ENCODE data around the gene SLC19A1. TPM values are rescaled to one million over a fixed set of nuclear protein-coding genes. Genes with fewer than 3 reads are reported as not detected.

Gene SLC19A1
- polyA plus RNA-seq, 1 experiment: 8.1 TPM

GRCh38 chr21:45481566-45481965, 60.7 kb downstream of the SLC19A1 start:
- no peaks in the 10 kb centered on the region for H3K27me3 ChIP-seq (ENCODE audit: control insufficient read depth, insufficient read depth, low read length)
- H3K4me3 ChIP-seq (ENCODE audit: low read depth, low read length): no peak overlapping the region
- H3K36me3 ChIP-seq (ENCODE audit: control insufficient read depth, insufficient read depth, low read length): peaks cover 18% of the 10 kb centered on the region
- DNase-seq (ENCODE audit: low read depth): no peak
- ChIA-PET CTCF (no interaction called here), POLR2A (no interaction called here)
- no peak for TF ChIP-seq CTCF (IDR thresholded peaks at IDR 0.05; ENCODE audit: insufficient read depth, low read depth, low read length)

- Histone ChIP-seq H3K36me3 (ENCODE audit: control insufficient read depth, insufficient read depth, low read length) (peaks cover 20% of the 10 kb centered on the region), H3K4me3 (ENCODE audit: low read depth, low read length) (no peak overlapping the region), H3K27me3 (ENCODE audit: control insufficient read depth, insufficient read depth, low read length) (no peaks in the 10 kb centered on the region)
- ChIA-PET POLR2A (no interaction called here), CTCF (interaction anchor here (1.0 kb wide), 1 partner anchor 22 kb away, joined by 3 read pairs; no protein-coding TSS in a partner anchor)
- DNase-seq (ENCODE audit: low read depth): no peak
- no peak for TF ChIP-seq CTCF (IDR thresholded peaks at IDR 0.05; ENCODE audit: insufficient read depth, low read depth, low read length)
Measured at GRCh38 chr21:45480701-45481500, 61.3 kb downstream of the SLC19A1 start.

DNA sequence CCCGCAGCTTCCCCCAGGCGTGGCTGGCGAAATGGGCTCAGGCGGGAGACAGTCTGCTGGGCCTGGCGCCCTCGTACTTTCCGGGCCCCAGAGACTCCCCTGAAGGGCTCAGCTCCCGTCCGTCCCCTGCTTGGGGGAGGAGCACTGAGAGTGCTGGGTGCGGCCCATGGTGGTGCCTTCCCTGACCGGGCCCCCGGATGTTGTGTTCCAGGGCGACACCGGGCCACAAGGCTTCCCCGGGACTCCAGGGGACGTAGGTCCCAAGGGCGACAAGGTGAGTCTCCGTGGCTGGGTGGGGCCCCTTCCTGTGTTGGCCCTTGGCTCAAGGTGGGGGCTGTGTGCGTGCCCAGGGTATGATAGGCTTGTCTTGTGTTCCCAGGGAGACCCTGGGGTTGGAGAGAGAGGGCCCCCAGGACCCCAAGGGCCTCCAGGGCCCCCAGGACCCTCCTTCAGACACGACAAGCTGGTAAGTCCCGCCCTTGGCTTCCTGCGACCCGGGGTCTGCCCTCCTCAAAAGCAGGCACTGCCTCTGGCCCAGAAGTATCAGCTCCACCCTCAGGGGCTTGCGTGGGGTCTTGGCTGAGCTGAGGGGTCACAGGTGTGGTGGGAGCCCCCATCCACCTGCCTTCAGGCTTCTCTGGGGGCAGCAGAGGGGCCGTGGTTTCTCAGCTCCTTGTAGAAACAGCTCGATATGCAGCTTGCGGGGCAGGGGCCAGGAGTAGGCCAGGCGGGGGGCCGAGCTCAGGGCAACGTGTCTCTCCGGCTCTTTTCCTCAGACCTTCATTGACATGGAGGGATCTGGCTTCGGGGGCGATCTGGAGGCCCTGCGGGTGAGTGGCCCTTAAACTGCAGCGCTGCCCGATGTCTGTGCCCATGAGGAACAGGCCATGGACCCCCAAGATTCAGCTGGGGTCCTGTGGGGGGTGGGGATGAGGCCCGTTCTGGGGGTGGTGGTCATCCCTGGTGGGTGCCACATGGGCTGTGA, 62.3 kb downstream of the SLC19A1 start:
- ChIA-PET POLR2A (no interaction called here), CTCF (interaction anchor here (1.0 kb wide), 1 partner anchor 21 kb away, joined by 3 read pairs; no protein-coding TSS in a partner anchor)
- no peak for DNase-seq (ENCODE audit: low read depth)
- no peak for TF ChIP-seq CTCF (IDR thresholded peaks at IDR 0.05; ENCODE audit: insufficient read depth, low read depth, low read length)
- Histone ChIP-seq H3K36me3 (ENCODE audit: control insufficient read depth, insufficient read depth, low read length) (peaks cover 28% of the 10 kb centered on the region), H3K4me3 (ENCODE audit: low read depth, low read length) (no peak overlapping the region), H3K27me3 (ENCODE audit: control insufficient read depth, insufficient read depth, low read length) (no peaks in the 10 kb centered on the region)

- no peak for DNase-seq (ENCODE audit: low read depth)
- no peak for TF ChIP-seq CTCF (IDR thresholded peaks at IDR 0.05; ENCODE audit: insufficient read depth, low read depth, low read length)
- H3K27me3 ChIP-seq (ENCODE audit: control insufficient read depth, insufficient read depth, low read length): no peaks in the 10 kb centered on the region
- H3K36me3 ChIP-seq (ENCODE audit: control insufficient read depth, insufficient read depth, low read length): peaks cover 30% of the 10 kb centered on the region
- ChIA-PET CTCF (interaction anchor here (1.5 kb wide), 2 partner anchors 13 to 342 kb away, joined by 3 to 7 read pairs; no protein-coding TSS in a partner anchor), POLR2A (no interaction called here)
- no peak overlapping the region for H3K4me3 ChIP-seq (ENCODE audit: low read depth, low read length)
Measured at GRCh38 chr21:45478816-45479669, 63.2 kb downstream of the SLC19A1 start.

All from BJ (cell line).